A673 (cell line): ENCODE results near the gene HSD17B3.

ENCODE experiments used
- CTCF ChIP-seq: fragments of 300-800, 200-600 bp; sonication (generic); conservative IDR thresholded peaks from 2 replicates; pipeline ENCODE4 v1.5.1; 2017; ENCODE audit warnings: low read depth, mild to moderate bottlenecking, antibody characterized with exemption, low read length, moderate library complexity, mixed read lengths
- EZH2 ChIP-seq: fragments of 200-600 bp; sonication (generic); IDR thresholded peaks from 2 replicates; pipeline ENCODE4 v1.6.1; 2017; ENCODE audit warnings: borderline replicate concordance, low read depth, mild to moderate bottlenecking, mixed read lengths, antibody characterized with exemption, low read length; ENCODE audit not compliant: poor library complexity, severe bottlenecking

DNA sequence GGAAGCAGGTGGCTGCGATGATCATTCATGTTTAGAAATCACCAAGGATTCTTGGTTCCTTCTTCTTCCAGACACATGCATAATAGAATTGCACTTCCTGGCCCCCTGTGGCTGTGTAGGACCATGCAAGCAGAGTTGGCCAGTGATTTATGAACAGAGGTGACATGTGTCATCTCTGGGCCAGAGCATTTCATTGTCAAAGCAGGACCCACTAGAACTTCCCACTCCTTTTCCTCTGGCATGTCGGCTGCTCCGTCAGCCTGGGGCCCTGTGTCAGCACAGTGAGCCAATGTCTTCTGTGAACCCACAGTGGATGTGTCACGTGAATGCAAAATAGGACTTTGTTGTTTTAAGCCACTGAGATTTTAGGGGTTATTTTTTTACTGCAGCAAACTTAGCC lies 59.2 kb downstream of the HSD17B3 start:
- no peak for TF ChIP-seq CTCF
- no peak for TF ChIP-seq EZH2
